Pancreas (tissue), 10 donors: ENCODE data around the gene PRSS57. TPM values are rescaled to one million over a fixed set of nuclear protein-coding genes. Genes with fewer than 3 reads are reported as not detected.

Source experiments
- ATAC-seq, 4 donors: fragments of 200-7000 bp; cut with Tn5 transposase; one replicate each; pipeline versions ENCODE4 v1.8.0 to v1.9.1; 2020; ENCODE audit warnings: mild to moderate bottlenecking in 4 of 4, moderate library complexity in 4 of 4
- DNase-seq, 6 donors: peaks; one replicate each; pipeline ENCODE4 v3.0.0-alpha.2; 2020
- FAIRE-seq: peaks from 2 replicates; lab custom pipeline; 2012; peaks lifted over from hg19 to GRCh38; lab: Jason Lieb, UNC
- H3K27ac ChIP-seq, 4 donors: fragments of 200-600 bp; sonication (generic); 1 replicate in 3 of 4; 2 replicates in 1 of 4; pipeline versions ENCODE4 v1.5.0 to v1.8.0; 2020
- H3K27me3 ChIP-seq, 4 donors: fragments of 200-600 bp; one replicate each; pipeline ENCODE4 v1.8.0; 2021
- H3K36me3 ChIP-seq, 3 donors: fragments of 200-600 bp; sonication (generic) in 1 of 3; one replicate each; pipeline versions ENCODE4 v1.5.0 to v1.8.0; 2020 to 2021
- H3K4me1 ChIP-seq, 3 donors: fragments of 200-600 bp; one replicate each; pipeline ENCODE4 v1.8.0; 2021
- H3K4me3 ChIP-seq, 4 donors: fragments of 200-600 bp; sonication (generic) in 2 of 4; one replicate each; pipeline versions ENCODE4 v1.5.0 to v1.8.0; 2020 to 2021
- H3K9me3 ChIP-seq, 4 donors: fragments of 200-600 bp; one replicate each; pipeline ENCODE4 v1.8.0; 2021
- WGBS, 2 donors: extraction: QIAGEN DNeasy Blood & Tissue Kit; methylation state at CpG; one replicate each; pipeline ENCODE4 v1.1.7; 2013; 5-methylcytosine and 5-hydroxymethylcytosine counted together
- intact Hi-C, 3 donors: fragments of 100-400 bp; cut with DNase I; formaldehyde crosslinking; loops; one replicate each; pipeline versions ENCODE4 v1.11.1 to v1.14.2; 2022
- polyA plus RNA-seq, 2 donors: library from polyadenylated mRNA; stranded (reverse); fragments of 200-250 nt; gene quantifications; one replicate each; pipeline ENCODE4 v1.2.3, GENCODE V29; 2013
- total RNA-seq, 6 donors: library from RNA; stranded (reverse); fragmentation: NEBNext Ultra II Directional in 4 of 6; extraction: Animal tissue kit (Norgen Biotek cat#: 25700) in 4 of 6; gene quantifications; one replicate each; pipeline versions ENCODE4 v1.2.1 to v1.2.4, GENCODE V29; 2021 to 2023
- TF ChIP-seq, protein P1 (sequence below), 4 donors: fragments of 200-600 bp; sonication (generic) in 3 of 4; IDR thresholded peaks; one replicate each; pipeline versions ENCODE4 v1.5.0 to v1.8.0; 2021; ENCODE audit warnings: antibody characterized with exemption in 4 of 4
- donor health status: healthy with polysubstance abuse.
- donor health status: DM: no; HTN: no; CAD: no; lungs with moderate emphysema.
- donor health status: DM: no; HTN: no; CAD: no.
- donor health status: control.
- donor health status: control.
- donor health status: Bipolar disorder and iron deficiency.
- donor health status: DM: yes; HTN: yes; CAD: no.
- donor health status: DM: no; HTN: no; CAD: no.
- donor health status: DM: no; HTN: no; CAD: no.
- donor health status: DM: yes; HTN: yes; CAD: no.

Gene PRSS57
- total and polyA plus RNA-seq, 8 donors = not detected

DNA sequence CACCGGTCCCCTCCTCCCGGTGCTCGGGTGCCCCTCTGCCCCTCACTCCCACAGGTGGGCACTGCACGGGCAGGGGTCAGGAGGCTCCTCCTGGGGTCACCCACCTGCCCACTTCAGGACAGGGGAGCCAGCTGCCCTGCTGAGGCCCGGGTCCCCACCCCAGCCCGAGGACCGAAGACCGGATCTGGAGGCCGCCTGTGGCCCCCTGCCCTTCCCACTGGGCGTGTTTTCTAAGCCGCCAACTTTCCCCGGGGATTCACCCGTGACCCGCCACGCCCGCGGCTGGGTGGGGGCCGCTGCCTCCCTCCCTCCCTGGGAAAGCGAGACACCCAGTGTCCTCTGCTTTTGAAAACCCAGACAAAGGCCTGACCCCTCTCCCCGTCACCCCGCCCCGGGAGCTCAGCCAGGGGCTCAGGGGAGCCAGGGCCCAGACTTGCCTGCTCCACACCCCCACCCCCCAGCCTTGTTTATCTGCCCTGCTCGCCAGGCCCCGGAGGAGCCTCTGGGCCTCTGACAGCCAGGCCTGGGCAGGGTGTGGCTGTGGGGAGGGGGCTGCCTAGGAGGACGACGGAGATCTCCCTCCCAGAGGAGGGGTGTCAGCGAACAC lies 14.8 kb upstream of the PRSS57 start:
- H3K9me3 ChIP-seq = no peaks in the 10 kb centered on the region
- DNase-seq (no peak), FAIRE-seq (no peak), ATAC-seq (peak in 2 of 4 donors; percentile 8 to 13)
- TF ChIP-seq, protein P1, sequence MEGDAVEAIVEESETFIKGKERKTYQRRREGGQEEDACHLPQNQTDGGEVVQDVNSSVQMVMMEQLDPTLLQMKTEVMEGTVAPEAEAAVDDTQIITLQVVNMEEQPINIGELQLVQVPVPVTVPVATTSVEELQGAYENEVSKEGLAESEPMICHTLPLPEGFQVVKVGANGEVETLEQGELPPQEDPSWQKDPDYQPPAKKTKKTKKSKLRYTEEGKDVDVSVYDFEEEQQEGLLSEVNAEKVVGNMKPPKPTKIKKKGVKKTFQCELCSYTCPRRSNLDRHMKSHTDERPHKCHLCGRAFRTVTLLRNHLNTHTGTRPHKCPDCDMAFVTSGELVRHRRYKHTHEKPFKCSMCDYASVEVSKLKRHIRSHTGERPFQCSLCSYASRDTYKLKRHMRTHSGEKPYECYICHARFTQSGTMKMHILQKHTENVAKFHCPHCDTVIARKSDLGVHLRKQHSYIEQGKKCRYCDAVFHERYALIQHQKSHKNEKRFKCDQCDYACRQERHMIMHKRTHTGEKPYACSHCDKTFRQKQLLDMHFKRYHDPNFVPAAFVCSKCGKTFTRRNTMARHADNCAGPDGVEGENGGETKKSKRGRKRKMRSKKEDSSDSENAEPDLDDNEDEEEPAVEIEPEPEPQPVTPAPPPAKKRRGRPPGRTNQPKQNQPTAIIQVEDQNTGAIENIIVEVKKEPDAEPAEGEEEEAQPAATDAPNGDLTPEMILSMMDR (IDR thresholded peaks at IDR 0.05) = no peak
- WGBS, 2 donors = 32 to 49% methylated on average over 25 to 27 of the region's 27 CpGs
- intact Hi-C loops = no loop called here
- H3K27me3 ChIP-seq = no peaks in the 10 kb centered on the region
- no peaks in the 10 kb centered on the region for H3K4me1 ChIP-seq
- no peaks in the 10 kb centered on the region for H3K36me3 ChIP-seq
- no peak overlapping the region for H3K27ac ChIP-seq
- H3K4me3 ChIP-seq = peak overlapping the region in 3 of 4 donors; percentile 26 to 47 (median 43)

DNA sequence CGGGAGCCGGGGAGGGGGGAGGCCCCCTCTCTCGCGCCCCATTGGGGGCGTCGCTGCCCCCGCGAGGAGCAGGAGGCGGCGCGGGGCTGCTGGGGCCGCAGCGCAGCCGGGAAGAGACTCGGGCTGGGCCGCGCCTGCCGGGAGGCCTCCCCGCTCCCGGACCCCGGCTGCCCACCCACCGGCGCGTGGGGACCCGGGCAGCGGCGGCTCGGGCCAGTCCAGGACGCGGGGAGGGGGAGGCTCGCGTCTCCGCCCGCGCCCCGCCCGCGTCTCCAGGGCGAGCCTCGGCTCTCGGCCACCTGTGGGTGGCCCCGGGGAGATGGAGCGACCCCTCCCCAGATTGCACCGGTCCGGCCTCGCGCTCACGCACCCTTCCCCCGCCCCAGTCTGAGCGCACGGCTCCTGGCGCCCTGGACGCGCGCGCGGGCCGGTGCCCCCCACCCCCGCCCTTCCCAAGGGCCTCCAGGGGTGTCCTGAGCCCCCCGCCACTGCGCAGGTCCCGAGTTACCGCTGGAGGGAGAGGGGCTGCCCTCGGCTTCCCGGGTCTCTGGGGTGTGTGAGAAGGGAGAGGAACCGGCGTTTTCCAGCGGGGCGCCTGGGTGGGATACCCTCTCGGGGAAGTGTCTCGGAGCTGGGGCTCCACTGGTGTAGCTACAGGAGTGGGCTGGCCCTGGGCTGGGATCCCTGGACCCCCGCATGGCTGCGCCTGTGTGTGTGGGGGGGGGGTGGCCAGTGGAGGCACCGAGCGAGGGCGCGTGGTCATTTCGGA lies 14.1 kb upstream of the PRSS57 start:
- 4 to 19% methylated on average over 28 to 76 of the region's 78 CpGs for WGBS, 2 donors
- FAIRE-seq (no peak), ATAC-seq (peak in 1 of 4 donors; percentile 6), DNase-seq (no peak)
- intact Hi-C loops = no loop called here
- Histone ChIP-seq H3K27ac (no peak overlapping the region), H3K36me3 (no peaks in the 10 kb centered on the region), H3K27me3 (no peaks in the 10 kb centered on the region), H3K4me1 (no peaks in the 10 kb centered on the region), H3K4me3 (peak overlapping the region; percentile 15 to 47 (median 34)), H3K9me3 (no peaks in the 10 kb centered on the region)
- TF ChIP-seq, protein P1 (IDR thresholded peaks at IDR 0.05) = no peak

DNA sequence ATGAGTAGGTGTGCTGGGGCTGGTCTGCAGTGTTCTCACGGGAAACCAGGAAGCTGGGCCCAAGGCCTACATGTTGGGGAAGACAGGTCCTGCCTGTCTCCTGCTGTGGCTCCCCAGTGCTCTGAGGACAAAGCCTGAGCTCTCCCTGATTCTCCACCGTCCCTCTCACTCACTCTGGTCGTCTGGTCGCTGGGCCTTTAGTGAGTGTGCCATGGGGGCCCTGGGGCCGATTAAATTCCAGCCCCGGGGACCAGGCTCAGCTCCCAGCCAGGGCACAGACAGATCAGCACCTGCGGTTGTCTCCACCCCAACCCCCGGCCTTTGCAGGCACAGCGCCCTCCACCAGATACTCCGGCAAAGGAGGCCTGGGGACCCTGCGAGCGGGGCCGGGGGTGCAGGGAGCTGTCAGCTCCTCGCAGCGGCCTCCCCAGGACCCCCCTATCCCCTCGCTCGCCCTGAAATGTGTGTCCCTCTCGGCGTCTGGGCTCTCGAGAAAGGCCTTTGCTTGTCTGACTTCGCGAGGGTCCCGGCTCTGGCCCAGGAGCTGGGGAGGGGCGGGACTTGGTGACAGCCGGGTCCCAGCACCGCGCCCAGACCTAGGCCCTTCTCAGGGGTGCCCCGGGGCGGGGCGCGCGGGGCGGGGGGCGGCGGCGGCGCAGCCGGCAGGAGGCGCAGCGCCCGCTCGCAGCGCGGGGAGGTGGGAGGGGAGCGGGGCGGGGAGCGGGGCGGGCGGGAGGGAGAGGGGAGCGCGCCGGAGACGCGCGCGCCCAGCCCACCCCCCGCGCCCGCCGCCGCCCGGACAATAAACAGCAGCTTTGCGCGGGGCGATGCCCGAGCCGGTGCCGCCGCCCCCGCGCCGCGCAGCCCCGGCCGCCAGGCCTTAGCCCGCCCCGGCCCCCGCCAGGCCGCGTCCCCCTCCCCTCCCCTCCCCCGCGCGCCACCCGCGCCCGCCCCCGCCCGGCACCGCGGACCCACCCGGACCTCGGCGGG lies 13.2 kb upstream of the PRSS57 start, which contains the start of gene PALM:
Gene PALM (plus strand): TSS at position 782 of the 990 bp plus-strand sequence. CDS start 212 bp downstream, outside the sequence.
- H3K27ac ChIP-seq = no peak within 1 kb of the TSS
- no peaks in the 10 kb centered on the region for H3K9me3 ChIP-seq
- intact Hi-C loops = no loop called here
- no peaks in the 10 kb centered on the region for H3K36me3 ChIP-seq
- DNase-seq (no peak), FAIRE-seq (no peak), ATAC-seq (peak in 3 of 4 donors; percentile 23 to 51 (median 41))
- no peaks in the 10 kb centered on the region for H3K27me3 ChIP-seq
- H3K4me1 ChIP-seq = no peaks in the 10 kb centered on the region
- TF ChIP-seq, protein P1 (IDR thresholded peaks at IDR 0.05) = no peak
- WGBS, 2 donors = 14 to 21% methylated on average over 28 to 53 of the region's 93 CpGs
- H3K4me3 ChIP-seq = peak within 1 kb of the TSS; percentile 15 to 47 (median 34)

DNA sequence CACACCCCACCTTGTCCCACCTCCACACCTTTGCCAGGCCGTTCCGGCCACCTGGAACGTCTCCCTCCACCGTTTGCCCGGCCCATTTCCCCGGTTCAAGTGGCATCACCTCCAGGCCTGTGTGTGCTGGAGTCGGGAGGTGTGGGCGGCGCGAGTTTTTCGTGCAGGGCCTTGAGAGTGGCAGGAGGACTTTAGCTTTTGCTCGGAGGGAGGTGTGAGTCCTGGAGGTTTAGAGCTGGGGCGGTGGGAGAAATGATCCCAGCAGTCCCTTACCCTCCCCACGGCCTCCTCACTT lies 9.1 kb upstream of the PRSS57 start:
- Histone ChIP-seq H3K4me3 (no peak overlapping the region), H3K4me1 (no peaks in the 10 kb centered on the region), H3K27ac (no peak overlapping the region), H3K9me3 (no peaks in the 10 kb centered on the region), H3K27me3 (no peaks in the 10 kb centered on the region), H3K36me3 (no peaks in the 10 kb centered on the region)
- no peak for ATAC-seq
- FAIRE-seq = no peak
- WGBS, 2 donors = 22 to 27% methylated on average over 14 of the region's 14 CpGs
- intact Hi-C loops = no loop called here
- no peak for DNase-seq
- TF ChIP-seq, protein P1 (IDR thresholded peaks at IDR 0.05) = no peak
